Mammary epithelial cell (primary cell): ENCODE data around the gene MECP2.

Experiments
- CTCF ChIP-seq, 2 donors: IDR thresholded peaks in 1 of 2; conservative IDR thresholded peaks in 1 of 2; 2 replicates each; pipeline ENCODE4 v1.5.1; 2011 to 2012; ENCODE audit warnings: inconsistent platforms in 2 of 2, low read length in 2 of 2, mild to moderate bottlenecking in 2 of 2, control low read depth in 1 of 2, low read depth in 1 of 2; ENCODE audit not compliant: insufficient read depth in 1 of 2; ENCODE audit errors: extremely low read depth in 1 of 2
- EZH2 ChIP-seq: IDR thresholded peaks from 2 replicates; pipeline ENCODE4 v1.6.1; 2012; ENCODE audit warnings: low read length, inconsistent platforms, borderline replicate concordance

- TF ChIP-seq CTCF (conservative IDR thresholded peaks at IDR 0.05 in 1 of 2, IDR thresholded peaks at IDR 0.05 in 1 of 2; ENCODE audit: extremely low read depth in 1 of 2, insufficient read depth in 1 of 2, low read depth in 1 of 2, low read length in 2 of 2) (no peak), EZH2 (no peak)
These were observed 109.0 kb downstream of the MECP2 start for GRCh38 chrX:153988493-153988892.
